HG02588 (cell line): ENCODE measurements around the gene PITRM1.

ENCODE experiments used
- ATAC-seq: cut with Tn5 transposase; IDR thresholded peaks from one replicate; pipeline ENCODE4 v1.9.1; 2021; ENCODE audit warnings: mild to moderate bottlenecking, moderate library complexity; ENCODE audit not compliant: unreplicated experiment

The PITRM1 gene

DNA sequence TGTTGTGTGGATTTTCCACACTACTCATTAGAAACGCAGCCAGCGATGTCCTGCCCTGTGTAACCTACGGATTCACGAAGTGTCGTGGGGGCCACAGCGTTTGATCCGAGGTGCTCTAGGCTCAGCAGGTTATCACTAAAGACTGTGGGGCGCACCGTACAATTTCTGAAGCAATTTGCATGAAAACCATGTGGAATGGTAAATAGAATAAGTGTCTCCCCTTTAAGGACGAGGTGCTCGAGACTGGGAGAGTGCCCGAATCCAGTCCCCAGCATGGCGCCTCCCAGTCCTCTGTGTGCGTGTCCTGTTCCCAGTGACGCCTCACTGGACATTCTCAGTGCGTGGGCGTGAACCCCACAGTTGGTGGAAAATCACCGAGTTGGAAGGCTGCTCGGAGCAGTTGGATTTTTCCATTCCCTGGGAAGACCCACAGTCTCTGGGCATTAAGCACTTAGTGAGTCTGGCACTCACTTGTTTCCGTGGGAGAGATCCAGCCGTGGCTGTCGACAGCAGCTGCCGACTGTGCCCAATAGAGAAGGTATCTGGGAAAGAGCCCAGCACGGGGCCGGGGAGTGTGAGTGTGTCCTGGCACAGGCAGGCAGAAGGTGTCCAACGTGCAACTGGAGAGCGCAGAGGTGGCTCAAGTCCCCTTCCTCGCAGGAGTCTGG lies 68.2 kb downstream of the PITRM1 start:
- no peak for ATAC-seq

DNA sequence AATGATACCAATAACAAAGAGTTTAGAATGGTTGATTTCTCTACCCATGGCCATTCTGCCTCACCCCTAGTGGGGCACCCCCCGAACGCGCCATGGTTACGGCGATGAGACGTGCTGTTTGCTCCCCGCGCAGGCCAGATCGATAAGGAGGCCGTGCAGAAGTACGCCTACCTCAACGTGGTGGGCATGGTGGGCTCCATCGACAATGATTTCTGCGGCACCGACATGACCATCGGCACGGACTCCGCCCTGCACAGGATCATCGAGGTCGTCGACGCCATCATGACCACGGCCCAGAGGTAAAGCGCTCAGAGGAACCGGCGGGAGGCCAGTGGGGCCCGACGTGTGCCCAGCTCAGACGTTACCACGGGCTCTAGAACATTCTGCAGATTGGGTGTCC lies 68.9 kb downstream of the PITRM1 start:
- no peak for ATAC-seq

DNA sequence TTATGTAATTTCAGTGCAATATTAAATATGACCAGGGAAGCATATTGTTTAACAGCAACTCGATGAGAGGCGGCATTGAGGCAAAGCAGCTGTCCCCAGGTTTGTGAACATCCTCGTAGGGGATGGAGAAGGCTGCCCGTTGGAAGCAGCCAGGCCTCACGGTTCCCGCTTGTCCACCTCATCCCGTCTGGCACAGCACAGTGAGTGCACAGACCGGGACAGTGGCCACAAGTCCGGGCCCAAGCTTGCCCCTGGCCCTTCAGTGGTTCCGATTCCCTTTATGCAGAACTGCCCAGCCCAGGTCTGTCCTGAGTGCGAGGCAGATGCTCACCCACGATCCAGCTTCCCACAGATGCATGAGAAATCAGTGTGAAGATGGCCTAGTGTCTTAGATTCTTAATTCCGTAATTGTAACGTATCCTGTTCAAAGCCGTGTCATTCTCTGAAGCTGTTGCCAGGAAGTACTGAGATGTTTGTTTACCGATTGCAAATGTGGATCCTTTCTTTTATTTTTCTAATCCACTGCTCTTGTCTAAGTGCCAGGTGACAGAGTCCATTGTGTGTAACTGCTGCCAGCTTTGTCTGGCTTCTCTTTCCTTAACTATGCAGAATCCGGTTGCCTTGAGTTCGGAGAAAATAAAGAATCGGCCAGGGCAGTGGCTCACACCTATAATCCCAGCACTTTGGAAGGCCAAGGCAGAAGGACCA lies 69.7 kb downstream of the PITRM1 start:
- ATAC-seq: no peak

DNA sequence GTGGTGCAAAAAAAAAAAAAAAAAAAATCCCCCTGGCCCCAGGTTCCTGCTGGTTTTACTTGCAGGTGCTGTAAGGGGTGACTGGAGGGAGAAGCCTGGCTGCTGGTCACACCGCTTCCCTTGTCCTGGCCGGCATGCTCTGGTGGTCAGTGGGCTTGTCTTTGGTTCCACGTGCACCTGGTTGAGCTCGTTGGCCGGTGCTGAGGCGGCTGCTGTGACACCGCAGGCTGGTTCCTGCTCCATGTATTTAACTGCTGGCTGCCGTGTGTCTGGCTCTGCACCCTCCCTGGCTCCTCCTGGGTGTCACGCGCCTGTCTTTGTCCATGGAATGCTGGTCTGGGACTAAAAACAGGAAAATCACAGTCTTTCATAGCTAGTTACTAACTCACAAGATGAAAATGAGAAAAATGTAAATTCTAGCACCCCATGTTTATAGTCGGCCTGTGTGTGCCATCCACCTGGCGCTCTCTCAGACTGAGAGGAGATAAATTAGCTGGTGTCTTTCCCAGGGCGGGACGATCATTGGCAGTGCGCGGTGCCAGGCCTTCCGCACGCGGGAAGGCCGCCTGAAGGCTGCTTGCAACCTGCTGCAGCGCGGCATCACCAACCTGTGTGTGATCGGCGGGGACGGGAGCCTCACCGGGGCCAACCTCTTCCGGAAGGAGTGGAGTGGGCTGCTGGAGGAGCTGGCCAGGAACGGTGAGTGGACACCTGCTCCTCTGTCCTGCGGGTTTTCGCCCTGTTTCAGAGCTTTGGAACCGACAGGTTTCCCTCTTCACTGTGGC lies 71.5 kb downstream of the PITRM1 start:
- no peak for ATAC-seq

DNA sequence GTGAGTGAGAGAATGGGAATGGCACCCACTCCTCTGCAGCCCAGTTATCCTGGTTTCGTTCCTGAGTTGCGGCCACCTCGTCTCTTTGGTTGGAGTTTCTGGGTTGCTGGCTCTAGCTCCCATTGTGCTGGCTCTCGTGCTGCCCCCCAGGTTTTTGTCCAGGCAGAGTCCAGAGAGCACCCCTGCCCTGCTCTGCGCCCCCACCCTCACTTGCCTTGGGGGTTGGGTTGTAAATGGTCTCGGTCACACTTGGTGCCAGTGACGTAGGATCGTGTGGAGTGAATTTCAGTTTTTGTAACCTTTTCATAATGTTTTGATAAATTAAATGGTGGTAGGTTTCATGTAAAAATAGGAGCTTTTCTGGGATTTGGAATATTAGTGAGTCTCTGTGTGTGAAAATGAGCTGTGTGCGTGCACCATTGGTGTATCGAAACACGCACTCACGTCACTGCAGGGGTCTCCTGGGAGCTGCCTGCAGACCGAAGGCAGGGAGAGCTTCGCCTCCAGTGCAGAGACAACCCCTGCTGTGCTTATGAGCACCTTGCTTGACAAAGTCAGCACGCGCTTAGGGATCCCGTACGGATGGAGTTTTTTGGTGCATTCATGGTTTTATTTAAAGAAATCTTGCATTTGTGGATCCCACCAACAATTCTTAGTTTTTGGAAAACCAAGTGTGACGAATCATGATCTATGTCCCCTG lies 72.3 kb downstream of the PITRM1 start:
- ATAC-seq: no peak

DNA sequence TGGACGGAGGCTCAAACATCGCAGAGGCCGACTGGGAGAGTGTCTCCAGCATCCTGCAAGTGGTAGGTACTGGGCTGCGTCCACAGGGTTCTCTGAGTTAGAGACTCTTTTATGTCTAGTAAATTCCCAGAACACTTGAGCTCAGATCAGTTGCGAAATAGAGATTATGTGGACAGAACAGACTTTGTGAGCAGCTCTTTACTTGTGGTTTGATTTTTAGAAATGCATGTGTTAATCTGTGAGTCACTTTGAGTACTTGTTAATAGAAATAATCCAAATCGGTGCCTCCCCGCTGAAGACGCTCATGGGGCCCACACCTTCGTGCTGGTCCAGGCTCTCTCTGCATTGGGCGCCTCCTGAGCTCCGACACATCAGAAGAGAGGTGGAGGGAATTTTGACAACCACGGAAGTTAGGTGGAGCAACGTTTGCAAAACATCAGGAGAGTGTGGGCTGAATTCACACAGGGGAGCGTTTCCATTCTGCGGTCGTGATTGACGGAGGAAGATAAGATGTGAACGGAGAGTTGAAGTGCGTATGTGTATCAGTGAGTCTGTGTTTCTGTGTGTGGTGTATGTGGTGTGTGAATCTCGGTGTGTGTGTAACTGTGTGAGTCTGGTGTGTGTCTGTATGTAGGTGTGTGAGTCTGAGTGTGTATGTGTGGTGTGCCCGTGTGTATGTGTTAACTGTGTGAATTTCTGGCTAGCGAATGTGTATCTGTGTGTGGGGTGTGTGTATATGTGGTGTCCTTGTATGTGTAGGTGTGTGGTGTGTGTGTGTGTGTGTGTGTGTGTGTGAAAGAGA lies 73.1 kb downstream of the PITRM1 start:
- no peak for ATAC-seq

DNA sequence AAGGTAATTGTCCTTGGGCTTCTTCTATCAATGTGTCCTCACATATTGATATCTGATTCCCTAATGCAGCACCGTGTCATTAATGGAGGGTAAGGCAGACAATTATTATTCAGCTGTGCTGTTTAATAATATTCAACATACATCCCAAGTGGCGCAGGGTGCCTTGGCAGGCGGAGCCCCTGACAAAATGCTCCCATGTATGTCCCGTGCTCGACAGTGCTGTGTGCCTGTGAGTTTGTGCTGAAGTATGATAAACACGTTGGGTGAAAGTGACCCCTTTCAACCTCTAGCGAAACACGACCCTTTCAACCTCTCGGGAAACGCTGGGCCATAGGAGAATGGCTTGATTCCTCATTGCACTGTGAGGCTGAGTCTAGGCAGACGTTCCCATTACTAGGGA lies 73.9 kb downstream of the PITRM1 start:
- no peak for ATAC-seq

DNA sequence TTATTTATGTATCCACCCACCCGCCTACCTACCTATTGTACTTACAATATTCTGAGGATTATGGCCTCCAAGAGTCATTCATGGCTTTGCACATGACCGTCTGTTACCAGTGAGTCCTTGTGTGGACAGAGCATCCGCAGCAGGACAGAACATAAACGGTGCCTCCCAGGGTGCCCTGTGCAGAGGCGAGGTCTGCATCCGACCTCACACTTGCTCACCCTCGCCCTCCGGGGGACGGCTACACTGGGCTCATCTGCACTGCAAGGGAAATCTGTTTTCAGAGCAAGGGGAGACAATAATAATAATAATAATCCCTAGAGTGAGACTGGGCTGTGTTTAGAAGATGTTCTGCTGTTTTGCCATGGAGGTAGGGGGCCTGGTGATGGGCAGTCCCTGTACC lies 75.4 kb downstream of the PITRM1 start:
- ATAC-seq: no peak

DNA sequence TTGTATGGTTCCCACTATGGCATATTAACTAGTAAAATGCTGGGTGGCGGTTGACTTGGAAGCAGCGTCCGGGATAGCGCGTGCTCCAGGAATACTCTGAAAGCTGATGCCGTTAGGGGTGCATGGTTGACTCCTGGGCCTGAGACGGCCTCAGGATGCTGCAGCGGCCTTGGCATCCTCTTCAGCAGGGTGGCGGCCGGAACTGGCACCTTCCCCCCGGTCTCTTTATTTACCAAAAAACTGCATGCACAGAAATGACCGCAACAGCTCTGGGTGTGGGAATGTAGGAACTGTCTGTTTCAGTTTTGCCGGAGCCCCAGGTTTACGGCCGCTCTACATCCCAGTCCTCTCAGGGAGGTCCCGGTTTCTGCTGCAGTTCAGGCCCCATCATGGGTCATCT lies 76.4 kb downstream of the PITRM1 start:
- ATAC-seq: no peak

DNA sequence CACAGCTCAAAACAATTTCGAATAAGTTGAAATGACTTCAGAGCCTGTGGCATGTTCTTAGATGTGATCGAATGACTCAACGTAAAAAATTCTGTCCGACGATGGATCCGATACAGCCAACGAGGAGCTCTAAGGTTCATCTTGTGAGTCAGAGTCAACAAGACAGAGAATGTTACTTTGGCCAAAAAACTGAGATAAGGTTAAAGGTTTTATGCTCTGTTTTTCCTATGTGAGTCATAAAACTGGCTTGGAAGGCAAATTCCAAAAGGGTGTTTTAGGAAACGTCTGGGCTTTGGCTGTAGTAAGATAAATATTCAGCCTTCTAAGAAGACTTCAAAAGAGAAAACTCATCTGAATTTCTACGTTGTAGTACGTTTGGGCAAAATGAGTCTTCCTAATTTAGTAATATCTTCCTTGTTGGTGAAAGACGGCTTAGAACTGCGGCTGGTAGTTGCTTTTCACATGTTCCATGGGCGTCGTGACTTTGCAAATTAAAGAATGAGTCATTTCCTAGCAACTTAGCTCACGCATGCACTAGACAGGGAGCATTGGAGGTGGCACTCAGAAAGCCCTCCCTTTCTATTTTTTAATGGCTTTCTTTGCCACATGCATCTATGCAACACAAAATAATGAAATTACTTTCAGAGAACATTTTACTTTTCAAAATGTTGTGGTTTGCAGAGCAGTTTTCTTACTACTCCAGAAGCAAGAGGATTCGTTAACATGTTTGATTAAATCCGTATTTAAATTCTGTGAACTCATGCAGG lies 77.0 kb downstream of the PITRM1 start:
- no peak for ATAC-seq

DNA sequence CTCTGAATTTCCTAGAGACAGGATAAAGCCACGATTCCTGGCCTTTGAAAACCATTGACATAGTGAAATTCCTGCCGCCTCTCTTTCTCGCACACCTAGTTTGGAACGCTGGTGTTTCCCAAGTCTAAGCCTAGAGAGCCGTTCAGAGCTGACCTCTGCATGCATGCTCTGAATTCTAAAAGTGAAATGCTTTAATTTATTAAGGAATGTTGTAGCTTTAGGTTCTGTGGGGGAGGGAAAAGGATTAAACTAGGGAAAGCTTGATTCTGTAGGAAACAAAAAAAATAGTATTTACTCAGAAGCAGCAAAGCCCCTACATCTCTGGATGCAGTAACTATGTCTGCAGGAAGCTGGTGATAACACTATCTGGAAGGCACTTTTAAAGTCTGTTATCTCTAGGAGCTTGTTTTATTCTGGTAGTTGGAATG lies 78.0 kb downstream of the PITRM1 start:
- ATAC-seq: no peak

DNA sequence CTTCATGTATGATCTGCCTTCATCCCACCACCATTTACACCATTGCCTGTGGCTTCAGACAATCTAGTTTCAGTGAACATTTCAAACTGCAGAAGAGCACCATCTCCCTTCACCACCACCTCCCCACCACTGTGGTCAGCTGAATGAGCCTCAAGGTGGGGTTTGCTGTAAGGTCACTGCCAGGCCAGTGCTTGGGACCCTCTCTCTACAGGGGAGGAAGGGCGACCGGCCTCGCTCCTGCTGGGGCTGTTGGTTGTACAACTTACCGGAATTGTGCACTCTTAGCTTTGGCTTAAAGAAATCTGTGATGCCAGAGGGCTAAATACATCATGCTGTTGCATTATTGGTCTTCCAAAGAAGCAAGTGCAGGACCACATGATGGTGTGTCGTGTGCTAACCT lies 78.6 kb downstream of the PITRM1 start:
- ATAC-seq: no peak

DNA sequence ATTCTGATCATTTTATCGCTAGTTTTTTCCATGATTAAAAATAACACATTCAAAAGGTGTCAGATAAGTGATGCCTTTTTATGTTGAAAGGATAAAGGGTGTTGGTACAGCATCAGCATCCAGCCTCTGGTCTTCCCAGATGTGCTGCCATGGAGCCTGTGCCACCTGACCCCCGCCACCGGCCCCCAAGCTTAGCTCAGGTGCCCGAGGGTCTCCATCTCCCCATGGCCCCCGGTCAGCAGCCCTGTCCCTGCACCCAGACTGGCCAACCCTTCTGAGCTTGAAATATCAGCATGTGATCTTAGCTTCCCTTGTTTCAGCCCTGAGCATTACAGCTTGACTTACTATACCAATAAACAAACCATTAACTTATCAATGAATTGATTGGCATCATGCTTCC lies 80.7 kb downstream of the PITRM1 start:
- ATAC-seq: no peak

DNA sequence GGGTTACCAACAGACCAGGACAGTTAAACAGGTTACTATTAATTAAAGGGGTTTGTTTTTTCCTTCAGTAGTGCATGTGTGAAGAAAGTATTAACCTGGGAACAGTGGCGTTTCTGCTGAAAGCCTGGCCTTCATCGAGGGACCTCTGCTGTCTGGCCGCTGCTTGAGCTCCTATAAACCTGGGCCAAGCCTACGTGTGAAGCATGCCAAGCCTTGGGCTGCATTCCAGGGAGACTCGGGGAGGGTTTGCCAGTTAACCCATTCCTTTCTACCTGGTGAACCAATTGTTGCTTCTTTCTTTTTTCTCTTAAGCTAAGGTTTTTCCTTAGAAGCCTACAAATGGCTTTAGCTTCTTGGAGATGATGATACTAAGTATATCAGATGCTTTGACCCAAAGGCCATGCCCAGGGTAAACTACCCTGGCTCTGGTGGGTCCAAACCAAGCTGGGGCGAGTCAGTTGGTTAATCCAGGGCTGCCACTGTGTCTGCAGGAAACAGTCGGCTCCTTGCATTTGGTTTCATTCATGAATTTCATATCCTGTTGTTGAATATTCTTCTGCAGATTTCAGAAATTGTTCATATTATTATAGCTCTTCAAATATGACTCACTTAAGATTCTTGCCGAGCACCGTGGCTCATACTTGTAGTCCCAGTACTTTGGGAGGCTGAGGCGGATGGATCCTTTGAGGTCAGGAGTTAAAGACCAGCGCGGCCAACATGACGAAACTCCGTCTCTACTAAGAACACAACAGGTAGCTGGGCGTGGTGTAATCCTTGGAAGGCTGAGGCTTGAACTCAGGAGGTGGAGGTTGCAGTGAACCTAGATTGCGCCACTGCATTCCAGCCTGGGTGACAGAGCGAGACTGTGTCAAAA lies 81.4 kb downstream of the PITRM1 start:
- no peak for ATAC-seq

DNA sequence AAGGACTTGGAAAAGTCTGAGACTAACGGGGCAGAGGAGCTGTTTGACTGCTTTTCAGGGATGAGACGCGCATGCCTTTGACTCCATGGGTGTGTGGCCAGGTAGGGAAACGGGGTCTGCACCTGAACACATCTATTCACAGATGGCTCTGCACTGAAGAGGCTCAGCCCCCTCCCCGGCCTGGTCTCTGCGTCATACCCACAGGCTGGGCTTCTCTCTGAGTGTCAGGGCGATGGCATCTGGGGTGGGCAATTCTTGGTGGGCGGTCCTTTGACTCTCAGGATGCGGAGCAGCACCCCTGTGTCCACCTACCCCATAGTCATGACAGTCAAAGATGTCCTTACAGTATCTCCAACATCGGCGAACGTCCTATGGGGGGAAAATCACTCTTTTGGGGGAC lies 82.2 kb downstream of the PITRM1 start:
- ATAC-seq: no peak
